Peyer's patch (tissue), 4 donors: Measurements from ENCODE around the gene APOE.

Experiments
- POLR2A ChIP-seq, 2 donors: fragments of 450-650 bp; IDR thresholded peaks; one replicate each; pipeline ENCODE4 v1.5.1; 2017; ENCODE audit warnings: antibody characterized with exemption in 2 of 2, mild to moderate bottlenecking in 2 of 2, moderate library complexity in 2 of 2
- TF ChIP-seq, protein P1 (sequence below), 6 experiments: fragments of 450-650 bp in 4 of 6; fragments of 200-600 bp in 2 of 6; sonication (generic) in 1 of 6; IDR thresholded peaks; one replicate each; pipeline ENCODE4 v1.5.1; 2017 to 2019; ENCODE audit warnings: antibody characterized with exemption in 6 of 6, mild to moderate bottlenecking in 3 of 6, moderate library complexity in 1 of 6

DNA sequence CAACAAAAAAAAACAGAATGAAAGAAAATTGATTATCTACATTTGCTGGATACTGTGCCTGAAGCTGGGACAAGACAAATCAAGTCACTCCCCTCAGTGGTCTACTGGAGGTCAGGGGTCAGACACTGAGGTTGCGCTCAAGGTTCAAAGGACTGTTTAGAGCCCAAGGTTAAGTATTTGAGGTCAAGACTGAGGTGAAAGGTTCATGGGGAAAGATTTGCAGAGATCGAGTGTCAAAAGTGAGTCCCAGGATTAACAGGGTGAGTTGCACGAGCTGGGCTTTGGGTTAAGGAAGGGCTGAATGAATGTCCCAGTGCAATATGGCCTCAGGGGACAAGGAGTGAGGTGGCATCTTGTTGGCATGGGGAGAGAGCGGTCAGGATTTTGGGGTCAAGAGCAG lies 17.9 kb upstream of the APOE start:
- TF ChIP-seq POLR2A (IDR thresholded peaks at IDR 0.05), result no peak
- TF ChIP-seq, protein P1, sequence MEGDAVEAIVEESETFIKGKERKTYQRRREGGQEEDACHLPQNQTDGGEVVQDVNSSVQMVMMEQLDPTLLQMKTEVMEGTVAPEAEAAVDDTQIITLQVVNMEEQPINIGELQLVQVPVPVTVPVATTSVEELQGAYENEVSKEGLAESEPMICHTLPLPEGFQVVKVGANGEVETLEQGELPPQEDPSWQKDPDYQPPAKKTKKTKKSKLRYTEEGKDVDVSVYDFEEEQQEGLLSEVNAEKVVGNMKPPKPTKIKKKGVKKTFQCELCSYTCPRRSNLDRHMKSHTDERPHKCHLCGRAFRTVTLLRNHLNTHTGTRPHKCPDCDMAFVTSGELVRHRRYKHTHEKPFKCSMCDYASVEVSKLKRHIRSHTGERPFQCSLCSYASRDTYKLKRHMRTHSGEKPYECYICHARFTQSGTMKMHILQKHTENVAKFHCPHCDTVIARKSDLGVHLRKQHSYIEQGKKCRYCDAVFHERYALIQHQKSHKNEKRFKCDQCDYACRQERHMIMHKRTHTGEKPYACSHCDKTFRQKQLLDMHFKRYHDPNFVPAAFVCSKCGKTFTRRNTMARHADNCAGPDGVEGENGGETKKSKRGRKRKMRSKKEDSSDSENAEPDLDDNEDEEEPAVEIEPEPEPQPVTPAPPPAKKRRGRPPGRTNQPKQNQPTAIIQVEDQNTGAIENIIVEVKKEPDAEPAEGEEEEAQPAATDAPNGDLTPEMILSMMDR (IDR thresholded peaks at IDR 0.05), result no peak
